Nephron progenitor cell (in vitro differentiated cells): ENCODE measurements around the gene PIK3R2.

ENCODE experiments used
- DNase-seq: peaks from one replicate; pipeline ENCODE4 v3.0.0; 2021
- H3K27ac Mint-ChIP-seq: 2 replicates; pipeline ENCODE4 v1.8.0; 2021; ENCODE audit warnings: mild to moderate bottlenecking, moderate library complexity, mixed read lengths
- H3K27me3 Mint-ChIP-seq: 2 replicates; pipeline ENCODE4 v1.8.0; 2021; ENCODE audit warnings: mild to moderate bottlenecking, low read depth, mixed read lengths; ENCODE audit not compliant: poor library complexity
- H3K36me3 Mint-ChIP-seq: 2 replicates; pipeline ENCODE4 v1.8.0; 2021; ENCODE audit warnings: low read depth, mixed read lengths
- H3K4me1 Mint-ChIP-seq: 2 replicates; pipeline ENCODE4 v1.8.0; 2021; ENCODE audit warnings: mixed read lengths
- H3K4me3 Mint-ChIP-seq: 2 replicates; pipeline ENCODE4 v1.8.0; 2021; ENCODE audit warnings: mild to moderate bottlenecking, moderate library complexity, mixed read lengths
- H3K9me3 Mint-ChIP-seq: 2 replicates; pipeline ENCODE4 v1.8.0; 2021; ENCODE audit warnings: mild to moderate bottlenecking, moderate library complexity, mixed read lengths
- TF ChIP-seq, protein P1 (sequence below): fragments of 200-600 bp; sonication (generic); IDR thresholded peaks from 2 replicates; pipeline ENCODE4 v1.5.0; 2021; ENCODE audit warnings: antibody characterized with exemption

Gene PIK3R2

DNA sequence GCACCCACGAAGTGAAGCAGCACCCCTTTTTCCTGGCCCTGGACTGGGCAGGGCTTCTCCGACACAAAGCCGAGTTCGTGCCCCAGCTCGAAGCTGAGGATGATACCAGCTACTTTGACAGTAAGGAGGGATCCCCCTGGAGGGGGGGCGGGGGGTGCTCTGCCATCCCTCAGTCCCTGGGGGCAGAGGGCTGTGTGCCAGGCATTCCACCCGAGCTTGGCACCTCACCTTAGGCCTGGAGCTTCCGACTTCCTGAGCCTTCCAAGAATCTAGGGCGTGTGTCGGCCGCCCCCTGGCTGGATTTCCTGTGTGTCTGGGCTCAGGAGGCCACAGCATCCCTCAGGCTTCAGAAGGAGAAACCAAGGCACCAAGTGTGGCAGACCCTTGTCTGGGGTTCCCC, 15.7 kb upstream of the PIK3R2 start:
- Mint-ChIP-seq H3K4me1 (no peaks in the 10 kb centered on the region), H3K9me3 (no peaks in the 10 kb centered on the region), H3K4me3 (no peak overlapping the region), H3K36me3 (peaks cover 35% of the 10 kb centered on the region), H3K27me3 (no peaks in the 10 kb centered on the region), H3K27ac (no peak overlapping the region)
- TF ChIP-seq, protein P1, sequence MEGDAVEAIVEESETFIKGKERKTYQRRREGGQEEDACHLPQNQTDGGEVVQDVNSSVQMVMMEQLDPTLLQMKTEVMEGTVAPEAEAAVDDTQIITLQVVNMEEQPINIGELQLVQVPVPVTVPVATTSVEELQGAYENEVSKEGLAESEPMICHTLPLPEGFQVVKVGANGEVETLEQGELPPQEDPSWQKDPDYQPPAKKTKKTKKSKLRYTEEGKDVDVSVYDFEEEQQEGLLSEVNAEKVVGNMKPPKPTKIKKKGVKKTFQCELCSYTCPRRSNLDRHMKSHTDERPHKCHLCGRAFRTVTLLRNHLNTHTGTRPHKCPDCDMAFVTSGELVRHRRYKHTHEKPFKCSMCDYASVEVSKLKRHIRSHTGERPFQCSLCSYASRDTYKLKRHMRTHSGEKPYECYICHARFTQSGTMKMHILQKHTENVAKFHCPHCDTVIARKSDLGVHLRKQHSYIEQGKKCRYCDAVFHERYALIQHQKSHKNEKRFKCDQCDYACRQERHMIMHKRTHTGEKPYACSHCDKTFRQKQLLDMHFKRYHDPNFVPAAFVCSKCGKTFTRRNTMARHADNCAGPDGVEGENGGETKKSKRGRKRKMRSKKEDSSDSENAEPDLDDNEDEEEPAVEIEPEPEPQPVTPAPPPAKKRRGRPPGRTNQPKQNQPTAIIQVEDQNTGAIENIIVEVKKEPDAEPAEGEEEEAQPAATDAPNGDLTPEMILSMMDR = no peak
- DNase-seq = no peak

DNA sequence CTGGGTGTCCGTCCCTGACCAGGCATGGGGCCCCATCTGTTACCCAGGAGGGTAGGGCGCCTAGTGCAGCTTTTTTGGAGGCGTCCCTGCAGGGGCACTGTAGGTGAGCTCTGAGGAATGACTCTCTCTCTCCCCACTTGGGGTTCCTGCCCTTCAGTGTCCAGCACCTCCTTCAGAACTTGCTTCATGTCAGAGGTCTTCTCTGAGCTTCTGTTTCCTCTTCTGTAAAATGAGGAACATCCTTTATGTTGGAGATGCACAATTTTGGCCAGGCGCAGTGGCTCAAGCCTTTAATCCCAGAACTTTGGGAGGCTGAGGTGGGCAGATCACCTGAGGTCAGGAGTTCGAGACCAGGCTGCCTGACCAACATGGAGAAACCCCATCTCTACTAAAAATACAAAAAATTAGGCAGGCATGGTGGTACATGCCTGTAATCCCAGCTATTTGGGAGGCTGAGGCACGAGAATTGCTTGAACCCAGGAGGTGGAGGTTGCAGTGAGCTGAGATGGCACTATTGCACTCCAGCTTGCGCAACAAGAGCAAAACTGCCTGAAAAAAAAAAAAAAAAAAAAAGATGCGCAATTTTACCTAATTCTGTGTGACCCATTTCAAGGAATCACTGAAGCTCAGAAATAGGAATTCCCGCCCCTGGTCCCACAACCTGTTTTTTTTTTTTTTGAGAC, 15.2 kb upstream of the PIK3R2 start:
- TF ChIP-seq, protein P1 = no peak
- H3K27me3 Mint-ChIP-seq = no peaks in the 10 kb centered on the region
- no peak overlapping the region for H3K4me3 Mint-ChIP-seq
- H3K36me3 Mint-ChIP-seq = peaks cover 32% of the 10 kb centered on the region
- H3K9me3 Mint-ChIP-seq = no peaks in the 10 kb centered on the region
- H3K27ac Mint-ChIP-seq = no peak overlapping the region
- no peaks in the 10 kb centered on the region for H3K4me1 Mint-ChIP-seq
- no peak for DNase-seq

DNA sequence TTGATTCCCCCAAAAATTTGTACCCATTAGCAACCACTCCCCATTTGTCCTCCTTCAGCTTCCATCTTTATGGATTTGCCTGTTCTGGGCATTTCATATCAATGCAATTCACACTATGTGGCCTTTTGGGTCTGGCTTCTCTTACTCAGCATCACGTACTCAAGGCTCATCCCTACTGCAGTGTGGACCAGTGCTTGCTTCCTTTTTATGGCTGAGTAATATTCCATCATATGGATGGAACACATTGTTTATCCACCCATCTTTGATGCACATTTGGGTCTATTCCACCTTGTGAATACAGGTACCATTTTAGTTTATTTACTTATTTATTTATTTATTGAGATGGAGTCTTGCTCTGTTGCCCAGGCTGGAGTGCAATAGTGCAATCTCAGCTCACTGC, 12.5 kb upstream of the PIK3R2 start:
- no peak for DNase-seq
- TF ChIP-seq, protein P1 = no peak
- no peaks in the 10 kb centered on the region for H3K4me1 Mint-ChIP-seq
- H3K4me3 Mint-ChIP-seq = no peak overlapping the region
- no peaks in the 10 kb centered on the region for H3K9me3 Mint-ChIP-seq
- peaks cover 3% of the 10 kb centered on the region for H3K27me3 Mint-ChIP-seq
- no peak overlapping the region for H3K27ac Mint-ChIP-seq
- peaks cover 37% of the 10 kb centered on the region for H3K36me3 Mint-ChIP-seq

DNA sequence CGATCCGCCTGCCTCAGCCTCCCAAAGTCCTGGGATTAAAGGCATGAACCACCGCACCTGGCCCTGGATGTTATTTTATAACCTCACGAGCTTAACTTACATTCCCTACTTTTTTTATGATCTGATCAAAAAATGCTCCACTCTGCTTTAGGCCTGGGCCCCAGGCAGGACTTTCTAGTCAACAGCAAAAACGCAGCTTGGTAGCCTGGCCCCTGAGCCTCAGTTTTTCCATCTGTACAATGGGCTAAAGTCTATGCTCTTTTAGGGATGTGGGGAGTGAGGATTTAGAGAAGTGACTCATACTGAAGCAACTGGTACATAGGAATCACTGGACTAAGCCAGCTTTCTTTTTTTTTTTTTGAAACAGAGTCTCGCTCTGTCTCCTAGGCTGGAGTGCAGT, 11.9 kb upstream of the PIK3R2 start:
- peaks cover 3% of the 10 kb centered on the region for H3K27me3 Mint-ChIP-seq
- no peaks in the 10 kb centered on the region for H3K9me3 Mint-ChIP-seq
- H3K36me3 Mint-ChIP-seq = peaks cover 37% of the 10 kb centered on the region

DNA sequence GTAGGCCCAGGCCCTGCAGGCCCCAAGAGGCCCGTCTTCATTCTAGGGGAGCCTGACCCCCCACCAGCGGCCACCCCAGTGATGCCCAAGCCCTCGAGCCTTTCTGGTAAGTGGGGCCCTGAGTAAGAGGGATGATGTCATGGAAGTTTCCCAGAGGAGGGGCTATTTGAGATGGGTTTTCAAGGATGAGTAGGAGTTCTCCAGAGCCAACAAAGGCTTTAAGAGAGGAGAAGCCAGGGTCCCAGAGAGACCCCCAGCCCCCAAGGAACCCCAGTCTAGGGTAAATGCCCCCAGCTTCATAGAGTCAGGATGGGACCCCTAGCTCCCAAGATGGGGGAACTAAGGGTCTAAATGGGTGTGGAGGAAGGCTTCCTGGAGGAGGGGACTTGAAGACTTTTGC, 9.1 kb upstream of the PIK3R2 start:
- H3K27ac Mint-ChIP-seq = no peak overlapping the region
- no peak overlapping the region for H3K4me3 Mint-ChIP-seq
- no peaks in the 10 kb centered on the region for H3K4me1 Mint-ChIP-seq
- H3K36me3 Mint-ChIP-seq = peaks cover 50% of the 10 kb centered on the region
- no peak for DNase-seq
- TF ChIP-seq, protein P1 = no peak
- H3K27me3 Mint-ChIP-seq = peaks cover 6% of the 10 kb centered on the region
- no peaks in the 10 kb centered on the region for H3K9me3 Mint-ChIP-seq

More for the DNA sequence above, 11.9 kb upstream of the PIK3R2 start:
- Mint-ChIP-seq H3K4me1 (no peaks in the 10 kb centered on the region), H3K27ac (no peak overlapping the region), H3K4me3 (no peak overlapping the region)
- DNase-seq = no peak
- TF ChIP-seq, protein P1 = no peak

DNA sequence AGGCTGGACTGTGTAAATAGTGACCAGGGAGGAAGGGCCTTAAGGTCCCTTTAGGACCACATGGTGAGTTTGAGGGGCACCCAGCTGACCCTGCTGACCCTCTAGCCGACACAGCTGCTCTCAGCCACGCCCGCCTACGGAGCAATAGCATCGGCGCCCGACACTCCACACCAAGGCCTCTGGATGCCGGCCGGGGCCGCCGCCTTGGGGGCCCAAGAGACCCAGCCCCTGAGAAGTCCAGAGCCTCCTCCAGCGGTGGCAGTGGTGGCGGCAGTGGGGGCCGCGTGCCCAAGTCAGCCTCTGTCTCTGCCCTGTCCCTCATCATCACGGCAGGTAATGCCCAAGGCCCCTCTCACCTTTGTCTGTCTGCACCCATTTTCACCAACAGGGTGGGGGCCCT, 8.6 kb upstream of the PIK3R2 start:
- Mint-ChIP-seq H3K4me1 (no peaks in the 10 kb centered on the region), H3K9me3 (no peaks in the 10 kb centered on the region), H3K27me3 (peaks cover 6% of the 10 kb centered on the region), H3K27ac (no peak overlapping the region), H3K4me3 (no peak overlapping the region), H3K36me3 (peaks cover 46% of the 10 kb centered on the region)
- no peak for DNase-seq
- TF ChIP-seq, protein P1 = no peak
